ENCODE results near the gene GCK.

Gene GCK

GRCh38 chr7:44222074-44222473 lies 32.8 kb upstream of the GCK start:
- no peak for DNase-seq

- DNase-seq = no peak
Observed at GRCh38 chr7:44221231-44221791, 32.1 kb upstream of the GCK start.

- no peak for DNase-seq
Observed at GRCh38 chr7:44220358-44221112, 31.3 kb upstream of the GCK start.

- DNase-seq = no peak
Observed at GRCh38 chr7:44220046-44220357, 30.8 kb upstream of the GCK start.

GRCh38 chr7:44219371-44220045 lies 30.3 kb upstream of the GCK start:
- no peak for DNase-seq

GRCh38 chr7:44218418-44219201 lies 29.4 kb upstream of the GCK start:
- DNase-seq = no peak

GRCh38 chr7:44217852-44218402 lies 28.7 kb upstream of the GCK start:
- no peak for DNase-seq

- no peak for DNase-seq
Observed at GRCh38 chr7:44217223-44217714, 28.0 kb upstream of the GCK start.

- no peak for DNase-seq
Observed at GRCh38 chr7:44216521-44217222, 27.4 kb upstream of the GCK start.

GRCh38 chr7:44216019-44216418 lies 26.8 kb upstream of the GCK start:
- DNase-seq = peak in 1 of 2 experiments; percentile 49

- peak in 1 of 2 experiments; percentile 45 for DNase-seq
Observed at GRCh38 chr7:44215531-44215930, 26.3 kb upstream of the GCK start.

GRCh38 chr7:44213877-44214388 lies 24.7 kb upstream of the GCK start:
- DNase-seq = no peak

GRCh38 chr7:44213206-44213876 lies 24.1 kb upstream of the GCK start:
- DNase-seq = no peak

GRCh38 chr7:44212581-44213184 lies 23.4 kb upstream of the GCK start:
- DNase-seq = no peak

- no peak for DNase-seq
Observed at GRCh38 chr7:44212018-44212417, 22.8 kb upstream of the GCK start.

- no peak for DNase-seq
Observed at GRCh38 chr7:44211126-44211675, 22.0 kb upstream of the GCK start.

- DNase-seq = no peak
Observed at GRCh38 chr7:44210107-44210506, 20.9 kb upstream of the GCK start.

GRCh38 chr7:44208085-44208484 lies 18.8 kb upstream of the GCK start:
- no peak for DNase-seq

- no peak for DNase-seq
Observed at GRCh38 chr7:44206008-44206407, 16.8 kb upstream of the GCK start.

GRCh38 chr7:44201813-44202212 lies 12.6 kb upstream of the GCK start:
- no peak for DNase-seq
